GM19328 (cell line): ENCODE results near the gene DISC1.
"Not testable (repeated sequence)": the region's sequence is repeated elsewhere in the genome, so short reads cannot be mapped to it uniquely, and the experiment has no call there.

ENCODE experiments used
- ATAC-seq: cut with Tn5 transposase; IDR thresholded peaks from one replicate; pipeline ENCODE4 v1.9.1; 2021; ENCODE audit warnings: mild to moderate bottlenecking, moderate library complexity; ENCODE audit not compliant: unreplicated experiment

The DISC1 gene

DNA sequence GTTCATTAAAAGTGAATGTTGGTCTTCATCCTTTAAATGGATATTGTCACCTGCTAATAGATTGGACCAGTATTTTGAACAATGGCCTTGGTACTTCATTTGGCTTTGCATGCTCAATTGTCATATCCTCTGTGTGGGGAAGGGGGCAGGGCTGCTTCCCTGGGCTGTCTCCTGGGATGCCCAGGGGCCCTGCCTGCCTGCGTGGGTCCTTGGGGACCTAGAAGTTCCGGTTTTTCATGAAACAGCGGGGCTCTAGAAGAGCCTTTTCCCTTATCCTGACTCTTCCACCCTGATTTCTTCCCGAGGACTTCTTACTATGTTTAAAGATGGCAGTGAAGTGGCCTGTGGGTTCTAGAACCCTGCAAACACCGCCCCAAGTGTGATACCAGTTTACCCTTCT, 97.5 kb downstream of the DISC1 start:
- no peak for ATAC-seq

DNA sequence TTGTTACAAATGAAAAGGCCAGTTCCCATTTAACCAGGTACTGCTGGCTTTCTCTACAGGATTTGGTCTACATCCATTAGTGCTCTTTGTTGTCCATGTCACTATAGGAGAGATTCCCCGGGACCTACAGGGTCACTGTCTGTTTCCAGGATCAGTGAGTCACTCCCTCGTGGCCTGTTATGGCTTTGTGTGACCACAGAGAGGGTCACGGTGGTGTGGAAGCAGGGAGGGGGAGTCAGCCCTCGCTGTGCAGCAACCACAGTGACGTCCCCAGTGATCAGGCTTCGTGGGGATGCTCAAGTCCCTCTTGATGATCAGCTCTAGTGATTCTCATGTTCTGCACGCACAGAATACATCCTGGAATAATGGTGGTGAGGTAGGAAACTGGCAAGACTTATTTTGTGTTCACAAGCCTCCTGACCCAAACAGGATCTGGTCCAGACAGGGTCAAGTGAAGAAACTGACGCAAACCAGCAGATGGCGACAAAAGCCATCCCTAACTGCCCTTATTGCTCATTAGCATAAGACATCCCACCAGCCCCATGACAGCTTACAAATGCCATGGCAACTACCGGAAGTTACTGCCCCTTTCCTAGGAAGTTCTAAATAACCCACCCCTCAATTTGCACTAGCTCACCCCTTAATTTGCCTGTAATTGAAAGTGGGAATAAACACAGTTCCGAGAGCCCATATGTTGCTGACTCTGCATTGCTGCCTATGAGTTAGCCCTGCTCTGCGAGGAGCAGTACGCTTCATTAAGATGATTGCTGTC, 98.5 kb downstream of the DISC1 start:
- ATAC-seq: peak; percentile 60

DNA sequence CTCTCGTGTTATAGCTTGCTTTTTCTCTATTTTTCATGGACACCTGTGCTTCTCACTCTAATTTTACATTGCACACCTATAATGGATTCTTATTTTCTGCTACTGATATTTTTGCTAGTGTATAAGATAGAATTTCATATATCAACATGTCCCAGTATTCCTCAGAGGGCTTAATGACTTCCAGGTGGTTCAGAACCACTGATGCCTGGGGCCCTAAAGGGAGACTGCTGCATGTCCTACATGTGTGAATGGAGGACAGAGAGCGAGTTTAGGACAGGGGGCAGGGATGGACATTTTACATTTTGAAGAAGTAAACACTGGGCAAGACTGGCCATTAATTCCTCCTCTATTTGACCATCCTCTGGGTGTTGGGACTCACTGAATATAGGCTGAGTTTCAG, 100.6 kb downstream of the DISC1 start:
- ATAC-seq: no peak

DNA sequence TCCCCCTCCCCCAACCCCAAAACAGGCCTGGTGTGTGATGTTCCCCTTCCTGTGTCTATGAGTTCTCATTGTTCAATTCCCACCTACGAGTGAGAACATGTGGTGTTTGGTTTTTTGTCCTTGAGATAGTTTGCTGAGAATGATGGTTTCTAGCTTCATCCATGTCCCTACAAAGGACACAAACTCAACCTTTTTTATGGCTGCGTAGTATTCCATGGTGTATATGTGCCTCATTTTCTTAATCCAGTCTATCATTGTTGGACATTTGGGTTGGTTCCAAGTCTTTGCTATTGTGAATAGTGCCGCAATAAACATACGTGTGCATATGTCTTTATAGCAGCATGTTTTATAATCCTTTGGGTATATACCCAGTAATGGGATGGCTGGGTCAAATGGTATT, 102.4 kb downstream of the DISC1 start:
- not testable (repeated sequence) for ATAC-seq

DNA sequence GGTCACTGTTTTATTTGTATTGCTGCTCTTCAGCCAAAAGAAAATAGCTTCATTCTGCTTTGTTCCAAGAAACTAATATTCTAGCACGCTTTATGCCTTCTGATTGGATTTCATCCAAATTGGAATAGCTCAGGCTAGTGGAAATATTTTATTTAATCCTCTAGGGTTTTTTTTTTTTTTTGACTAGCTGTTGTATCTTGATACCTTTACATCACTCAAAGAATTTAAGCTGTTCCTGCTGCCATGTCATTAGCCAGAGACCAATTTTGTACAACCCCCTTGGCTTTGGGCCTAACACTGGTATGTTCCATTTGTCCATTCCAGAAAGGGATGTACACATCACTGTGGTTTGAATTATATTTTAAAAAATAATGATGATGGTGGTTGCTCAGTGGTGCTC, 103.0 kb downstream of the DISC1 start:
- no peak for ATAC-seq

DNA sequence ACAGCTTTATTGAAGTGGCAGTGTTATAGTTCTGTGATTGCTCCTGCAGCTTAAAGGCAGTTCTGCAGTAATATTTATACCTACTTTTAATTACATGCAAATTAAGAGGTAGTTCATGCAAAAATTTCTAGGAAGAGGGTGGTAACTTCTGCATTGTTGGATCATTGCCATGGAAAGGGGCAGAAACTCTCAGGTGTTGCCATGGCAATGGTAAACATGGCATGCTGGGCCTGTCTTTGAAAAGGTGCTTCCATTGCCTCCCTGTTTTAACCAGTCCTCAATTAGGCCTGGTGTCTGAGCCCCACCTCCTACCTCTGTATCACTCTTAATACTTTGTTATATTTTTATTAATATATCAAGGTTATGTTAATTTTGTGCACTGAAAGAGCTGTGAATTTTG, 104.7 kb downstream of the DISC1 start:
- ATAC-seq: no peak

DNA sequence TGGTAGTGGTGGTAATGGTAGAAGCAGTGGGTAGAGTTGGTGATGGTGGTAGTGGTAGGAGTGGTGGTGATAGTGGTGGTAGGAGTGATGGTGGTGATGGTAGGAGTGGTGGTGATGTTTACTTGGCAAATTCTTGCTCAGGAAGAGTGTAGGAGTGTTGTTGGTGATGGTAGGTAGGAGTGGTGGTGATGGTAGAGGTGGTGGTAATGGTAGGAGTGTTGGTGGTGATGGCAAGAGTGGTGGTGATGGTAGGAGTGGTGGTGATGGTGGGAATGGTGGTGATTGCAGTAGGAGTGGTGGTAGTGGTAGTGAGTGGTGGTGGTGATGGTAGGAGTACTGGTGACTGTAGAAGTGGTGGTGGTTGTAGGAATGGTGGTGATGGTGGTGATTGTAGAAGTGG, 106.5 kb downstream of the DISC1 start:
- no peak for ATAC-seq

DNA sequence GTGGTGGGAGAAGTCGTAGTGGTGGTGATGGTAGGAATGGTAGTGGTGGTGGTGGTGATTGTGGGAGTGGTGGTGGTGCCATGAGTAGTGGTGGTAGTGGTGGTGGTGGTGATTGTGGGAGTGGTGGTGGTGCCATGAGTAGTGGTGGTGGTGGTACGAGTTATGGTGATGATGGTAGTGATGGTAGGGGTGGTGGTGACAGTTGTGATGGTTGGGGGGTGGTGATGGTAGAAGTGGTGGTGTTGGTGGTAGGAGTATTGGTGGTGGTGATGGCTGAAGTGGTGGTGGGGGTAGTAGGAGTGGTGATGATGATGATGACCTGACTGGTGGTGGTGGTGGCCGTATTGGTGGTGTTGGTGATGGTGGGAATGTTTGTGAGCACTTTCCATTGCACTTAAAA, 107.1 kb downstream of the DISC1 start:
- ATAC-seq: no peak

DNA sequence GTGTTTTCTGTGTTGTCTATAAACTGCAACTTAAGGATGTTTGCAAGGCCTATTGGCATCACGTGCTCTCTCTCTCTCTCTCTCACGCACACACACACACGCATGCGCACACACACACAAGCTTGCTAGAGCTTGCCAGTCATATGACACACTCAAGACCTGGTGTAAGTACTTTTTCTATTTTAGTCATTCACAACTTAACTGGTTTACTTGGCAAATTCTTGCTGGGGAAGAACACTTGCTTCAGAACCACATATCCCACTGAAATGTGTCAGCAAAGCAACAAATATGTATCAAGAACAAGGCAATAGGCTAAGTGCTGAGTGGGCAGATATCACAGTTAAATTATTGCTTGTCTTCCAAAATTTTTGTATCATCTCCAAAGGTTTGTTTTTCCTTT, 107.8 kb downstream of the DISC1 start:
- ATAC-seq: no peak

DNA sequence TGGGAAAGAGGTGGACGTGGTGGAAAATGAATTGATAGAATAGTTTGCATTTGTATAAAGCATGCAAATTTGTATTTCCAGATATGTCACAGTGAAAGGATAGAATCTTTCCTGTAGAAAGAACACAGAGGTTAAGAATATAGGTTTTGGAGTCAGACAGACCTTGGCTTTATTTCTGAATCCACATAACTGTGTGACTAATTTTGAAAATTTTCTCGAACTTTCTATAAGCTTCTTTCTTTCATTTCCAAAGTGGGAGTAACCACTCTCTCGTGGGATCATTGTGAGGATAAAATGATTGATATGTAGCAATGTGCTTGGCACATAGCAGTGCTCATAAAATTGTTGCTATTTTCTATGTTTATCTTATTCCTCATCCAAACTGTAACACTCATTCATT, 108.8 kb downstream of the DISC1 start:
- ATAC-seq: no peak

DNA sequence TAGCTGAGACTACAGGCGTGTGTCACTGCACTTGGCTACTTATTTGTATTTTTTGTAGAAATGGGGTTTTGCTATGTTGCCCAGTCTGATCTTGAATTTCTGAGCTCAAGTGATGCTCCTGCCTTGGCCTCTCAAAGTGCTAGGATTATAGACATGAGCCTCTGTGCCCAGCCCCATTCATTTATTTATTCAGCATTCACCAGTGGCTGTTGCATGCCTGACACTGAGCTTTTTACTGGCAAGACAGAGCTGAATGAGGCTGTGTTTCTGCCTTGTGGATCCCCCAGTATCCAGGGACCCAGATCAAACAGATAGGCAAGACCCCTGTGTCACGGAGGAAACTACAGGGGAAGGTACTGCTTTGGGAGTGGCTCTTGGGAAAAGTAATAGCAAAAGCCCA, 109.4 kb downstream of the DISC1 start:
- no peak for ATAC-seq

DNA sequence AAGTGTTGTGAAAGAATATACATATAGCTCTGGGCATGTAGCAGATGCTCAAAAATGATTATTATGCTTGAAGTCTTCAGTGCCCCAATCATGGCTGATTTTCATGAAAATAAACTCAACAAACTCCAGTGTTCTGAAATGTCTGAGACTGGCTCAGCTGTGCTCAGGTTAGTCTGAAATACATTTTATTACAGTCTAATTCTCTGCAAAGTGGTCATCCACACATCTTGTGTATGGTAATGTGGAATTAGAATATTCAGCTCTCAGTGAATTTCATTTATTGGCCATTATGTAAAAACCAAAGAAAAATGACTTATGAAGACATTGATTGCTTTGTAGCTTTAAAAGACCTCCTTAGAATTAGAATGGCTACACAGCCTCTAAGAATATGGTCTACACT, 109.9 kb downstream of the DISC1 start:
- ATAC-seq: no peak

DNA sequence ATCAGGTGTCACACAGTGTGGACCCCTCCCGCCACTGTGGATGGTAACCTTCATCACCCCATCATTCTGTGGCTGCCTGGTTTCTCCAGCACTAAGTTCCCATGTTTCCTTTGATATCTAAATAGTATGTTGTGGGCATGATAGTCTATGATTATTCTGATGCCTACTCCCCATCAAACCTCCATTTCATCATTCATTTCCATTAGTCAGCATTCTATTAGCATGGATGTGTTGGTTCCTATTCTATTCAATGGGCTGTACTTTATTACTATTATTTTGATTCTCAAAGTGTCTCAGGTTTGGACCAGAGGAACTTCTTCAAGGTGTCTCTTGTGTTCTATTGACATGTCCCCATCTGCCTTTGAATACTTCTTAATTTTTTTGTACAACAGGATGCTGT, 112.0 kb downstream of the DISC1 start:
- ATAC-seq: no peak

DNA sequence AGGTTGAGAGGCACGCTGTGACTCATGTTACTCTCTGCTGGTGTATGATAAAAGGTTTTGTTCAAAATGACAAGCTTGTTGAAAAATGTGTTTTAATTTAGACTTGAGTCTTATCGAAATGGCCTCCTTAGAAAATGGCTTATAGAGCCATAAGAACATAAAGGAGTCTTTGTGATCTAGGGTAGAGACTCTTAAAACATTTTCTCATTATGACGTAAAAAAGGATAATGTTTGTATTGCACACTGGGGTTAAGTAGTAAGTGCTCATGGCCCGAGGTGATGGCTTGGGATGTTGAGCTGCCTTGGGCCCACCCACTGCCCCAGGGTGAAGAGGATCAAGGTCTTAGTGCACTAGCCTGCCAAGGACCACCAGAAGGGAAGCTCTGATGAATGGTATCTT, 117.4 kb downstream of the DISC1 start:
- no peak for ATAC-seq

DNA sequence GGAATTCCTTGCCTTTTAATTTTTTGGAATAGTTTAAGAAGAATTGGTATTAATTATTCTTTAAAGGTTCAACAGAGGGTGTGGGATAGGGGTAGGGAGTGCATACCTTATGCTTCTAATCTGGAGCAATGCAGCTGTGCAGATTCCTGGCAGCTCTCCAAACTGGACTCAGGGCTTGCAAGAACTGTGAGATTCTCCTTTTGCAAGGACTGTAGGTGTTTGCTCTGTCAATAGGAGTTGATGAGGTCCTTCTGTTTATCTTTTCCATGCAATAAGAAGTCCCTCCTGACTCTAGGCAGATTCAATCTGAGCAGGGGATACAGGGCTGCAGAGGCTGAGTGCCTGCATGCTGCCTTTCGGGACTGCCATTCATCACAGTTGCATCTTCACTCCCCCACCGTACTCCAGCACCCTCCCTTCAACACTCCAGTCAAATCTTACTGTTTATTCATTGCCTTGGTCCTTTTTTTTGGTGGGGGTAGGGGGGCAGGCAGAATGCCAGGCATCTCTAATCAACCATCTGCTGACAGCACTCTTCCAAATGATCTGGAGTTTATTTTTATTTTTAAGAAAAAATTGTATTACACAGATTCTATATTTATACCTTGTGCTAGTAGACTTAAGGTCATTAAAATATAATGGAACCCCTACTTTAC, 122.3 kb downstream of the DISC1 start:
- no peak for ATAC-seq

DNA sequence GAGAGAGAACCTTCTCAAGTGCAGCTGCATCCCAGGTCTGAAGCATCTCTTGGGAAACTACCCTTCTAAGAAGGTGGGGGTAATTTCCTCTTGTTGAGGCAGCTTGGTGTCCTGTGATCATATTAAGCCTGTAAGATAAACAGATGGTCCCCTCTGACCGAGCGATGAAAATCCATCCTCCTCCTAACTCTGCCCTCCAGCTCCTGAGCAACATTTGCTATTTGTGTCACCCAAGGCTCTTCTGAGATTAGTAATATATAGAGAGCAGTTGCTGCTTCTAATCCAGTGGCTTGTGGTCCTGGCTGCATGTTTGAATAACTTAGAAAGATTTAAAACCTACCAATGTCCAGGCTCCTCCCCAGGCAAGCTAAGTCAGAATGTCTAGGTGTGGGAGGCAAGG, 123.7 kb downstream of the DISC1 start:
- no peak for ATAC-seq

DNA sequence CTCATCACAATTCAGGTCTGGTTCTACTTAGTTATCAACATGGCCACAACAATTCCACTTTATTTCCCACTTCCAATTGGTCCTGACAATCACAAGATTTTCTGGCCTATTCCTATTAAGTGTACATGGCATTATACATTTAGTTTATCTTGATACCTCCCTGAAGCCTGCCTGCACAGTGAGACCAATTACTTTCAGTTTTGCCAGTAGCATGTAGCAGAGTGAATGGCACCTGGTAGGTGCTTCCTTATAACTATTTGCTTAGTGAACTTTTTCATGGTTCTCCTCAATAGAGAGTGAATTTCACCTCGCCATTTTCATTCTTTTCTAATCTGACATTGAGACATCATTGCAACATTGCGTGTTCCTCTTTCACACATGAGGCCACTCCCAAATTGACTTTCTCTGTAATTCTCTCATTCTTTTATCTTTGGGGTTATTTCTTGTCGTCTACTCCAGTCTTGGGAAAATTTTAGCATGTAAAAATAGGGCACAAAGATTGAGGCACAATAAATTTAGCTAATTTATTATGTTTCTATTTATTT, 124.3 kb downstream of the DISC1 start:
- no peak for ATAC-seq

DNA sequence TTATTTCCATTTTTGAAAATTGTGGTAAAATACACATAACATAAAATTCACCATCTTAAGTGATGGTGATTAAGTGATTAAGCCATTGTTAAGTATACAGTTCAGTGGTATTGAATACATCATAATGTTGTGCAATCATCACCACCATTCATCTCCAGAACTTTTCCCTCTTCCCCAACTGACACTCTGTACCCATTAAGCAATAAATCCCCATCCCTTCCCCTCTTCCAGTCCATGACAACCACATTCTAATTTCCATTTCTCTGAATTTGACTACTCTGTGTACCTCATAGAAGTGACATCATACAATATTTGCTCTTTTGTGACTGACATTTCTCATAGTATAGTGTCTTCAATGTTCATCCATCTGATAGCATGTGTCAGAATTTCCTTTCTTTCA, 124.8 kb downstream of the DISC1 start:
- no peak for ATAC-seq

DNA sequence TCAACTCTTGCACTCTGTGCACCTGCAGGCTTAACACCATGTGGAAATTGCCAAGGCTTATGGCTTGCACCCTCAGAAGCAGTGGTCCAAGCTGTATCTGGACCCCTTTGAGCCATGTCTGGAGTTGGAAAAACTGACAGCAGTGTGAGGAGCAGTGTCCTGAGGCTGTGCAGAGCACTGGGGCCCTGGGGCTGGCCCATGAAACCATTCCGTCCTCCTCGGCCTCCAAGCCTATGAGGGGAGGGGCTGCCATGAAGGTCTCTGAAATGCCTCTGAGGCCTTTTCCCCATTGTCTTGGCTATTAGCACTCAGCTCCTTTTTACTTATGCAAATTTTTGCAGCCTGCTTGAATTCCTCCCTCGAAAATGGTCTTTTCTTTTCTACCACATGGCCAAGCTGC, 126.7 kb downstream of the DISC1 start:
- no peak for ATAC-seq

DNA sequence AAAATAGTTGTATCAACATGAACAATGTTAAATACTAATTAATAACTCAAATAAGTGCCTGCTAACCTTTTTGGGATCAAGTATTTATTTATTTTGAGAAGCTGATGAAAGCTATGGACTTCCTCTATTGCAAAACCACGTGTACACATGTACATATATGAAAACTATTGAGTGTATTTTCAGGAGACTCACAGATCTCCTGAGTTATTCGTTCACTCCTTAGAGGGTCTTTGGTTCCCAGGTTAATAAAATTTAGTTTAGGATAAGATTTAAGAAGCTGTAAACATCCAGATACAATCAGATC, 130.5 kb downstream of the DISC1 start:
- no peak for ATAC-seq

DNA sequence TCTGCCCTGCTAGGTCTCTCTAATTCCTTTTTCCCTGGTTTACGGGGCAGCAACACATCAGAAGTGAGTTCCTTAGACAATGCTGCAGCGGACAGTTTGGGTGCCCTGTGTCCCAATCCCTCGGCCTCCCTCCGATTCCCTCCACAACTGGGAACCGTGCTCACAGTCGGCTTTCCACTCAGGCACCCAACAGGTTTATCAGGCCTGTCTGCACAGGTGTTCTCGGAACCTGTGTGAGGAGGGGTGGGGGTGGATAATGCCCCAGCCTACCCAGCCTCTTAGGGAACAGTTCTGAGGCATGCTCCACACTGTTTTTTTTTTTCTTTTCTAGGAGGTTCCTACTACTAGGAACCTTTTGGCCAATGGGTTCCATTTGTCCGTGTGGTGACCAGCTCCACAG, 131.2 kb downstream of the DISC1 start:
- no peak for ATAC-seq

DNA sequence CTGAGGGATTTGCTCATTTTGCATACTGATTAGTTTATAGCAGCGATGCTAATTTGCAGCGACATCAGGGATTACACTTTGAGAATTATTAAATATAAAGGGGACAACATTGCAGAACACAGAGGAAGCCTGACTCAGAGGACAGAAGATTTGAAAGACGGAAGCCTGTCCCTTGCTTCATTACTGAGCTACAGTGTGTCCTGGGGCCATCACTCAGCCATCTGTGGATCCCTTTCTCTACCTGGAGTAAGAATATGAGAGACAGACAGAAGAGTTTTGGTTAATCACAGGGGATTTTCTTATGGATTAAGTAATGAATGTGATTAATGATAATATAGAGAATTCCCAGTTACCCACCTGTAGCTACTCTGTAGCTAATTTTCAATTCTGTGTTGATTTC, 134.7 kb downstream of the DISC1 start:
- ATAC-seq: no peak
